HepG2 (cell line): ENCODE data around the gene DIPK1B. TPM values are rescaled to one million over a fixed set of nuclear protein-coding genes. Genes with fewer than 3 reads are reported as not detected.

ENCODE experiments used
- CBX2 ChIP-seq, 2 experiments: fragments of 200-600 bp in 1 of 2; sonication (generic); formaldehyde crosslinking in 1 of 2; IDR thresholded peaks; 2 replicates each; pipeline versions ENCODE4 v1.7.0 to v1.8.1; 2018 to 2022; ENCODE audit warnings: low read depth in 2 of 2, low read length in 1 of 2, mild to moderate bottlenecking in 1 of 2, missing genetic modification reagents in 1 of 2
- DDIT3 ChIP-seq: sonication (generic); formaldehyde crosslinking; IDR thresholded peaks from 2 replicates; pipeline ENCODE4 v1.4.0; 2020; ENCODE audit warnings: mild to moderate bottlenecking, missing genetic modification reagents
- EEA1 ChIP-seq: sonication (generic); formaldehyde crosslinking; IDR thresholded peaks from 2 replicates; pipeline ENCODE4 v1.5.1; 2020; ENCODE audit warnings: mild to moderate bottlenecking, missing genetic modification reagents, borderline replicate concordance
- ELF1 ChIP-seq: sonication (generic); formaldehyde crosslinking; IDR thresholded peaks from 2 replicates; pipeline ENCODE4 v1.4.0; 2020; ENCODE audit warnings: missing genetic modification reagents
- ELF3 ChIP-seq: IDR thresholded peaks from 2 replicates; pipeline ENCODE4 v1.6.1; 2016; ENCODE audit warnings: missing genetic modification reagents, missing compliant biosample characterization
- HOXA9 ChIP-seq: sonication (generic); formaldehyde crosslinking; IDR thresholded peaks from 2 replicates; pipeline ENCODE4 v1.8.1; 2022; ENCODE audit warnings: missing genetic modification reagents, mild to moderate bottlenecking, moderate library complexity, borderline replicate concordance
- JUN ChIP-seq: sonication (generic); formaldehyde crosslinking; IDR thresholded peaks from 2 replicates; pipeline ENCODE4 v1.4.0; 2020; ENCODE audit warnings: mild to moderate bottlenecking, missing genetic modification reagents
- KDM2A ChIP-seq: sonication (generic); formaldehyde crosslinking; IDR thresholded peaks from 2 replicates; pipeline ENCODE4 v1.4.0; 2020; ENCODE audit warnings: low read depth, missing genetic modification reagents, borderline replicate concordance
- MNT ChIP-seq: fragments of 450-650 bp; IDR thresholded peaks from 2 replicates; pipeline ENCODE4 v1.6.1; 2016
- NFE2 ChIP-seq: sonication (generic); formaldehyde crosslinking; IDR thresholded peaks from 2 replicates; pipeline ENCODE4 v1.4.0; 2020; ENCODE audit warnings: missing genetic modification reagents
- RBM39 ChIP-seq: fragments of 200-400 bp; formaldehyde crosslinking; IDR thresholded peaks from one replicate; pipeline ENCODE4 v1.6.1; 2018; ENCODE audit warnings: antibody characterized with exemption, mild to moderate bottlenecking, low read depth, low read length; ENCODE audit not compliant: poor library complexity, severe bottlenecking
- SKI ChIP-seq: fragments of 450-650 bp; IDR thresholded peaks from one replicate; pipeline ENCODE4 v1.6.1; 2018; ENCODE audit warnings: mild to moderate bottlenecking; ENCODE audit not compliant: partially characterized antibody
- SMAD1 ChIP-seq: sonication (generic); formaldehyde crosslinking; IDR thresholded peaks from 2 replicates; pipeline ENCODE4 v1.4.0; 2020; ENCODE audit warnings: missing genetic modification reagents, low read depth, mild to moderate bottlenecking, borderline replicate concordance
- THAP8 ChIP-seq: sonication (generic); formaldehyde crosslinking; IDR thresholded peaks from 2 replicates; pipeline ENCODE4 v1.5.1; 2020; ENCODE audit warnings: missing genetic modification reagents, mild to moderate bottlenecking, borderline replicate concordance
- TP53 ChIP-seq: sonication (generic); formaldehyde crosslinking; conservative IDR thresholded peaks from 2 replicates; pipeline ENCODE4 v1.4.0; 2020; ENCODE audit warnings: missing genetic modification reagents
- ZMYM2 ChIP-seq: sonication (generic); formaldehyde crosslinking; IDR thresholded peaks from 2 replicates; pipeline ENCODE4 v1.8.0; 2022; ENCODE audit warnings: mild to moderate bottlenecking, missing genetic modification reagents
- ZMYM3 ChIP-seq: sonication (generic); formaldehyde crosslinking; IDR thresholded peaks from 2 replicates; pipeline ENCODE4 v1.5.1; 2020; ENCODE audit warnings: mild to moderate bottlenecking, missing genetic modification reagents
- ZNF180 ChIP-seq: sonication (generic); formaldehyde crosslinking; IDR thresholded peaks from 2 replicates; pipeline ENCODE4 v1.4.0; 2020; ENCODE audit warnings: low read depth, missing genetic modification reagents, borderline replicate concordance
- ZNF333 ChIP-seq: sonication (generic); formaldehyde crosslinking; IDR thresholded peaks from 2 replicates; pipeline ENCODE4 v1.4.0; 2020; ENCODE audit warnings: mild to moderate bottlenecking, missing genetic modification reagents, borderline replicate concordance
- ZNF552 ChIP-seq: sonication (generic); formaldehyde crosslinking; IDR thresholded peaks from 2 replicates; pipeline ENCODE4 v1.9.0; 2022; ENCODE audit warnings: missing genetic modification reagents, mild to moderate bottlenecking, borderline replicate concordance
- ZNF562 ChIP-seq: sonication (generic); formaldehyde crosslinking; IDR thresholded peaks from 2 replicates; pipeline ENCODE4 v1.8.0; 2022; ENCODE audit warnings: missing genetic modification reagents, borderline replicate concordance
- ZNF616 ChIP-seq: sonication (generic); formaldehyde crosslinking; IDR thresholded peaks from 2 replicates; pipeline ENCODE4 v1.5.0; 2020; ENCODE audit warnings: low read depth, mild to moderate bottlenecking, missing genetic modification reagents
- ZNF678 ChIP-seq: sonication (generic); formaldehyde crosslinking; IDR thresholded peaks from 2 replicates; pipeline ENCODE4 v1.4.0; 2020; ENCODE audit warnings: mild to moderate bottlenecking, missing genetic modification reagents
- ZNF773 ChIP-seq: sonication (generic); formaldehyde crosslinking; IDR thresholded peaks from 2 replicates; pipeline ENCODE4 v1.4.0; 2020; ENCODE audit warnings: missing genetic modification reagents, borderline replicate concordance
- ZNF775 ChIP-seq: sonication (generic); formaldehyde crosslinking; IDR thresholded peaks from 2 replicates; pipeline ENCODE4 v1.4.0; 2020; ENCODE audit warnings: missing genetic modification reagents, mild to moderate bottlenecking, moderate library complexity, borderline replicate concordance
- ZNF784 ChIP-seq: sonication (generic); formaldehyde crosslinking; IDR thresholded peaks from 2 replicates; pipeline ENCODE4 v1.5.1; 2020; ENCODE audit warnings: missing genetic modification reagents, mild to moderate bottlenecking, borderline replicate concordance
- ZNF883 ChIP-seq: sonication (generic); formaldehyde crosslinking; IDR thresholded peaks from 2 replicates; pipeline ENCODE4 v1.5.1; 2020; ENCODE audit warnings: mild to moderate bottlenecking, missing genetic modification reagents; ENCODE audit errors: not compliant biosample characterization
- polyA plus RNA-seq, 8 experiments: library from polyadenylated mRNA; depleted of rRNA in 3 of 8; stranded (reverse) in 7 of 8; unstranded in 1 of 8; fragments of >200 nt; fragmentation: Illumina TruSeq in 4 of 8; extraction: Trizol in 4 of 8; gene quantifications; 2 replicates each; pipeline versions ENCODE4 v1.2.1 to v1.2.3, GENCODE V29; 2011 to 2016; ENCODE audit warnings: low read depth in 4 of 8, missing spikeins in 1 of 8, mixed read lengths in 1 of 8; ENCODE audit not compliant: insufficient read depth in 1 of 8
- total RNA-seq, 5 experiments: library from RNA; depleted of rRNA; stranded (reverse); fragments of >200 nt; fragmentation: Illumina TruSeq; extraction: Trizol; gene quantifications; 2 replicates each; pipeline ENCODE4 v1.2.3, GENCODE V29; 2016; ENCODE audit warnings: low read depth in 1 of 5

Gene DIPK1B
- total and polyA plus RNA-seq, 2 of the 13 experiments (the other 11 are each of a cell fraction or from before 2014, with no cell fraction given) = 0.18 to 3.9 TPM

GRCh38 chr9:136728080-136728547 lies 15.7 kb downstream of the DIPK1B start (continued):
- TF ChIP-seq DDIT3 (CRISPR knock-in tag) (no peak), ZNF562 (CRISPR knock-in tag) (no peak), ZNF552 (CRISPR knock-in tag) (peak; percentile 74; the same call in 1 of the 2 replicates), HOXA9 (CRISPR knock-in tag) (peak; percentile 34; the same call in 1 of the 2 replicates), MNT (no peak; the same call in 1 of the 2 replicates), KDM2A (peak; percentile 89), TP53 (CRISPR knock-in tag) (0 out of 2 replicates have a peak, but pooled peaks have one; percentile 72), ZNF616 (CRISPR knock-in tag) (peak; percentile 50; the same call in 1 of the 2 replicates), ZMYM3 (CRISPR knock-in tag) (no peak), ELF3 (peak; percentile 66), RBM39 (peak; percentile 93), ZNF784 (CRISPR knock-in tag) (peak; percentile 98), SMAD1 (no peak), JUN (CRISPR knock-in tag) (no peak), ZNF775 (CRISPR knock-in tag) (no peak), ZNF883 (CRISPR knock-in tag) (peak; percentile 52), THAP8 (CRISPR knock-in tag) (peak; percentile 92; the same call in 1 of the 2 replicates), ZNF180 (peak; percentile 92; the same call in 1 of the 2 replicates), EEA1 (CRISPR knock-in tag) (peak; percentile 95; the same call in 1 of the 2 replicates), ZMYM2 (CRISPR knock-in tag) (no peak), ZNF678 (CRISPR knock-in tag) (0 out of 2 replicates have a peak, but pooled peaks have one; percentile 7), SKI (peak; percentile 67), CBX2 (IDR thresholded peaks at IDR 0.05; ENCODE audit: low read depth, low read length) (no peak), CBX2 (CRISPR knock-in tag; IDR thresholded peaks at IDR 0.05; ENCODE audit: low read depth) (peak; percentile 29; the same call in 1 of the 2 replicates), ZNF773 (CRISPR knock-in tag) (peak; percentile 44; the same call in 1 of the 2 replicates), ZNF333 (no peak; the same call in none of the 2 replicates), ELF1 (peak; percentile 66), NFE2 (CRISPR knock-in tag) (0 out of 2 replicates have a peak, but pooled peaks have one; percentile 11)
